Astrocyte (in vitro differentiated cells and primary cell): ENCODE data around the gene PCLAF. TPM values are rescaled to one million over a fixed set of nuclear protein-coding genes. Genes with fewer than 3 reads are reported as not detected.
"Not testable (repeated sequence)": the region's sequence is repeated elsewhere in the genome, so short reads cannot be mapped to it uniquely, and the experiment has no call there.

Source experiments
- DNase-seq: peaks from one replicate; pipeline ENCODE4 v3.0.0-alpha.2; 2010; ENCODE audit warnings: low read depth
- FAIRE-seq: peaks from 2 replicates; lab custom pipeline; 2011; peaks lifted over from hg19 to GRCh38; lab: Jason Lieb, UNC
- H2AFZ ChIP-seq: 2 replicates; pipeline ENCODE4 v1.6.0; 2012; ENCODE audit warnings: low read depth, low read length, inconsistent platforms
- H3K27ac ChIP-seq: 2 replicates; pipeline ENCODE4 v1.5.1; 2011; ENCODE audit warnings: low read depth, low read length, inconsistent platforms
- H3K27me3 ChIP-seq: 2 replicates; pipeline ENCODE4 v1.6.0; 2011; ENCODE audit warnings: low read length, inconsistent platforms; ENCODE audit not compliant: insufficient read depth
- H3K36me3 ChIP-seq: 2 replicates; pipeline ENCODE4 v1.5.1; 2011; ENCODE audit warnings: low read length, inconsistent platforms; ENCODE audit not compliant: insufficient read depth
- H3K4me1 ChIP-seq: 2 replicates; pipeline ENCODE4 v1.5.1; 2011; ENCODE audit warnings: low read length, inconsistent platforms; ENCODE audit not compliant: insufficient read depth
- H3K4me2 ChIP-seq: 2 replicates; pipeline ENCODE4 v1.6.0; 2012; ENCODE audit warnings: low read length, inconsistent platforms
- H3K4me3 ChIP-seq: 2 replicates; pipeline ENCODE4 v1.5.1; 2011; ENCODE audit warnings: low read depth, mild to moderate bottlenecking, low read length, inconsistent platforms; ENCODE audit not compliant: insufficient read depth
- H3K79me2 ChIP-seq: 2 replicates; pipeline ENCODE4 v1.6.0; 2012; ENCODE audit warnings: mild to moderate bottlenecking, low read length, inconsistent platforms; ENCODE audit not compliant: insufficient read depth
- H3K9ac ChIP-seq: 2 replicates; pipeline ENCODE4 v1.6.0; 2012; ENCODE audit warnings: mild to moderate bottlenecking, low read length, inconsistent platforms
- H3K9me3 ChIP-seq: 2 replicates; pipeline ENCODE4 v1.5.1; 2012; ENCODE audit warnings: low read depth, mild to moderate bottlenecking, low read length, inconsistent platforms; ENCODE audit not compliant: insufficient read depth
- H4K20me1 ChIP-seq: 2 replicates; pipeline ENCODE4 v1.6.0; 2012; ENCODE audit warnings: low read length, inconsistent platforms; ENCODE audit not compliant: insufficient read depth
- H3K27ac Mint-ChIP-seq: one replicate; pipeline ENCODE4 v1.8.0; 2021; ENCODE audit warnings: mild to moderate bottlenecking, mixed read lengths; ENCODE audit not compliant: unreplicated experiment
- H3K27me3 Mint-ChIP-seq: one replicate; pipeline ENCODE4 v1.8.0; 2021; ENCODE audit warnings: low read depth, mixed read lengths; ENCODE audit not compliant: unreplicated experiment
- H3K36me3 Mint-ChIP-seq: one replicate; pipeline ENCODE4 v1.8.0; 2021; ENCODE audit warnings: low read depth, mixed read lengths; ENCODE audit not compliant: unreplicated experiment
- H3K4me1 Mint-ChIP-seq: one replicate; pipeline ENCODE4 v1.8.0; 2021; ENCODE audit warnings: low read depth, mixed read lengths; ENCODE audit not compliant: unreplicated experiment
- H3K4me3 Mint-ChIP-seq: one replicate; pipeline ENCODE4 v1.8.0; 2021; ENCODE audit warnings: mild to moderate bottlenecking, moderate library complexity, mixed read lengths; ENCODE audit not compliant: unreplicated experiment
- H3K9me3 Mint-ChIP-seq: one replicate; pipeline ENCODE4 v1.8.0; 2021; ENCODE audit warnings: mild to moderate bottlenecking, mixed read lengths; ENCODE audit not compliant: unreplicated experiment
- CTCF ChIP-seq: IDR thresholded peaks from 2 replicates; pipeline ENCODE4 v1.5.1; 2011; ENCODE audit warnings: low read depth, mild to moderate bottlenecking, inconsistent platforms, low read length, moderate library complexity; ENCODE audit not compliant: insufficient read depth
- EZH2 ChIP-seq: IDR thresholded peaks from 2 replicates; pipeline ENCODE4 v1.6.1; 2012; ENCODE audit warnings: mild to moderate bottlenecking, low read length, inconsistent platforms; ENCODE audit not compliant: insufficient read depth
- total RNA-seq: library from RNA; stranded (reverse); gene quantifications from 2 replicates; pipeline ENCODE4 v1.2.1, GENCODE V29; 2021

The PCLAF gene
- total RNA-seq, 1 donor from 2014 or later = 1.8 TPM

- H3K9ac ChIP-seq = peak overlapping the region; percentile 2
- H3K4me1 ChIP-seq = no peaks in the 10 kb centered on the region
- H3K9me3 ChIP-seq = no peaks in the 10 kb centered on the region
- no peak overlapping the region for H3K27ac Mint-ChIP-seq
- TF ChIP-seq CTCF (no peak), EZH2 (no peak)
- H3K27ac ChIP-seq = peak overlapping the region; percentile 48
- DNase-seq = no peak
- FAIRE-seq = no peak
- H3K27me3 Mint-ChIP-seq = peaks cover 3% of the 10 kb centered on the region
- no peak overlapping the region for H3K4me3 Mint-ChIP-seq
- H3K27me3 ChIP-seq = no peaks in the 10 kb centered on the region
- no peaks in the 10 kb centered on the region for H3K9me3 Mint-ChIP-seq
- H3K36me3 ChIP-seq = peaks cover 4% of the 10 kb centered on the region
- H3K79me2 ChIP-seq = peaks cover 24% of the 10 kb centered on the region
- no peaks in the 10 kb centered on the region for H4K20me1 ChIP-seq
- peak overlapping the region; percentile 68 for H3K4me3 ChIP-seq
- H3K4me2 ChIP-seq = peak overlapping the region; percentile 87
- H3K4me1 Mint-ChIP-seq = no peaks in the 10 kb centered on the region
- no peaks in the 10 kb centered on the region for H3K36me3 Mint-ChIP-seq
- no peak overlapping the region for H2AFZ ChIP-seq
These were observed 1.9 kb downstream of the PCLAF start for GRCh38 chr15:64379216-64379960.

GRCh38 chr15:64373360-64373759, 7.9 kb downstream of the PCLAF start:
- no peak overlapping the region for H3K4me2 ChIP-seq
- H3K9me3 Mint-ChIP-seq = no peaks in the 10 kb centered on the region
- H3K9me3 ChIP-seq = no peaks in the 10 kb centered on the region
- no peak overlapping the region for H3K4me3 Mint-ChIP-seq
- no peak overlapping the region for H2AFZ ChIP-seq
- H3K27ac ChIP-seq = no peak overlapping the region
- no peak overlapping the region for H3K4me3 ChIP-seq
- FAIRE-seq (no peak), DNase-seq (no peak)
- H4K20me1 ChIP-seq = no peaks in the 10 kb centered on the region
- no peaks in the 10 kb centered on the region for H3K4me1 ChIP-seq
- H3K27me3 Mint-ChIP-seq = no peaks in the 10 kb centered on the region
- TF ChIP-seq CTCF = no peak
- TF ChIP-seq EZH2 = no peak
- H3K9ac ChIP-seq = no peak overlapping the region
- no peaks in the 10 kb centered on the region for H3K4me1 Mint-ChIP-seq
- no peaks in the 10 kb centered on the region for H3K27me3 ChIP-seq
- peaks cover 4% of the 10 kb centered on the region for H3K36me3 ChIP-seq
- H3K79me2 ChIP-seq = no peaks in the 10 kb centered on the region
- H3K27ac Mint-ChIP-seq = no peak overlapping the region
- H3K36me3 Mint-ChIP-seq = no peaks in the 10 kb centered on the region

GRCh38 chr15:64371383-64371782, 9.9 kb downstream of the PCLAF start:
- H3K4me3 ChIP-seq, H3K4me1 ChIP-seq, H3K36me3 Mint-ChIP-seq, H3K79me2 ChIP-seq, H3K27ac ChIP-seq, H3K27me3 Mint-ChIP-seq, DNase-seq, H3K27ac Mint-ChIP-seq, H3K4me3 Mint-ChIP-seq, H3K9me3 ChIP-seq, H3K36me3 ChIP-seq, H3K27me3 ChIP-seq, H3K9ac ChIP-seq, H3K9me3 Mint-ChIP-seq, H4K20me1 ChIP-seq, H2AFZ ChIP-seq, FAIRE-seq, H3K4me2 ChIP-seq, H3K4me1 Mint-ChIP-seq: not testable (repeated sequence)
